Chondrocyte (in vitro differentiated cells): Measurements from ENCODE around the gene RAB27B. TPM values are rescaled to one million over a fixed set of nuclear protein-coding genes. Genes with fewer than 3 reads are reported as not detected.

Source experiments
- DNase-seq: peaks from one replicate; pipeline ENCODE4 v3.0.0; 2021; ENCODE audit warnings: mixed read lengths, low spot score
- H3K27ac Mint-ChIP-seq: one replicate; pipeline ENCODE4 v1.8.0; 2021; ENCODE audit warnings: mild to moderate bottlenecking, moderate library complexity, mixed read lengths; ENCODE audit not compliant: unreplicated experiment
- H3K27me3 Mint-ChIP-seq: 2 replicates; pipeline ENCODE4 v1.8.0; 2021; ENCODE audit warnings: low read depth, mixed read lengths
- H3K36me3 Mint-ChIP-seq: 2 replicates; pipeline ENCODE4 v1.8.0; 2021; ENCODE audit warnings: low read depth, mixed read lengths
- H3K4me1 Mint-ChIP-seq: 2 replicates; pipeline ENCODE4 v1.8.0; 2021; ENCODE audit warnings: low read depth, mild to moderate bottlenecking, mixed read lengths
- H3K4me3 Mint-ChIP-seq: one replicate; pipeline ENCODE4 v1.8.0; 2021; ENCODE audit warnings: mild to moderate bottlenecking, moderate library complexity, mixed read lengths; ENCODE audit not compliant: unreplicated experiment
- H3K9me3 Mint-ChIP-seq: 2 replicates; pipeline ENCODE4 v1.8.0; 2021; ENCODE audit warnings: low read depth, mixed read lengths
- CTCF ChIP-seq: fragments of 200-600 bp; sonication (generic); IDR thresholded peaks from 2 replicates; pipeline ENCODE4 v1.5.0; 2021; ENCODE audit warnings: antibody characterized with exemption, mild to moderate bottlenecking, moderate library complexity
- total RNA-seq: library from RNA; stranded (reverse); gene quantifications from 3 replicates; pipeline ENCODE4 v1.2.1, GENCODE V29; 2021

Gene RAB27B
- total RNA-seq, 1 donor from 2014 or later, result 0.20 TPM

- no peak for TF ChIP-seq CTCF
- Mint-ChIP-seq H3K4me1 (peaks cover 14% of the 10 kb centered on the region), H3K4me3 (no peak overlapping the region), H3K27ac (peak overlapping the region; percentile 1), H3K9me3 (no peaks in the 10 kb centered on the region), H3K36me3 (no peaks in the 10 kb centered on the region), H3K27me3 (no peaks in the 10 kb centered on the region)
- no peak for DNase-seq
Observed at GRCh38 chr18:54794823-54795222, 33.5 kb upstream of the RAB27B start.

- TF ChIP-seq CTCF, result no peak
- Mint-ChIP-seq H3K4me1 (peaks cover 14% of the 10 kb centered on the region), H3K27ac (no peak overlapping the region), H3K9me3 (no peaks in the 10 kb centered on the region), H3K4me3 (no peak overlapping the region), H3K36me3 (no peaks in the 10 kb centered on the region), H3K27me3 (no peaks in the 10 kb centered on the region)
- no peak for DNase-seq
Observed at GRCh38 chr18:54798186-54798585, 30.1 kb upstream of the RAB27B start.

- TF ChIP-seq CTCF, result no peak
- peaks cover 8% of the 10 kb centered on the region for H3K4me1 Mint-ChIP-seq
- H3K27ac Mint-ChIP-seq, result no peak overlapping the region
- peaks cover 11% of the 10 kb centered on the region for H3K27me3 Mint-ChIP-seq
- no peaks in the 10 kb centered on the region for H3K36me3 Mint-ChIP-seq
- no peak for DNase-seq
- H3K9me3 Mint-ChIP-seq, result no peaks in the 10 kb centered on the region
- H3K4me3 Mint-ChIP-seq, result no peak overlapping the region
Observed at GRCh38 chr18:54801374-54801773, 26.9 kb upstream of the RAB27B start.

GRCh38 chr18:54802178-54802577 is 26.1 kb upstream of the RAB27B start:
- Mint-ChIP-seq H3K27me3 (peaks cover 11% of the 10 kb centered on the region), H3K4me1 (peaks cover 8% of the 10 kb centered on the region), H3K36me3 (no peaks in the 10 kb centered on the region), H3K9me3 (no peaks in the 10 kb centered on the region), H3K27ac (no peak overlapping the region), H3K4me3 (no peak overlapping the region)
- no peak for TF ChIP-seq CTCF
- no peak for DNase-seq

GRCh38 chr18:54802686-54803395 is 25.4 kb upstream of the RAB27B start:
- no peaks in the 10 kb centered on the region for H3K9me3 Mint-ChIP-seq
- no peak for TF ChIP-seq CTCF
- peaks cover 8% of the 10 kb centered on the region for H3K4me1 Mint-ChIP-seq
- H3K36me3 Mint-ChIP-seq, result no peaks in the 10 kb centered on the region
- H3K4me3 Mint-ChIP-seq, result no peak overlapping the region
- peaks cover 11% of the 10 kb centered on the region for H3K27me3 Mint-ChIP-seq
- H3K27ac Mint-ChIP-seq, result no peak overlapping the region
- DNase-seq, result no peak
